Mammary epithelial cell (primary cell): ENCODE data around the gene TMEM163.

ENCODE experiments used
- EZH2 ChIP-seq: IDR thresholded peaks from 2 replicates; pipeline ENCODE4 v1.6.1; 2012; ENCODE audit warnings: low read length, inconsistent platforms, borderline replicate concordance
- TF ChIP-seq, protein P1 (sequence below), 2 donors: IDR thresholded peaks in 1 of 2; conservative IDR thresholded peaks in 1 of 2; 2 replicates each; pipeline ENCODE4 v1.5.1; 2011 to 2012; ENCODE audit warnings: inconsistent platforms in 2 of 2, low read length in 2 of 2, mild to moderate bottlenecking in 2 of 2, control low read depth in 1 of 2, low read depth in 1 of 2; ENCODE audit not compliant: insufficient read depth in 1 of 2; ENCODE audit errors: extremely low read depth in 1 of 2

DNA sequence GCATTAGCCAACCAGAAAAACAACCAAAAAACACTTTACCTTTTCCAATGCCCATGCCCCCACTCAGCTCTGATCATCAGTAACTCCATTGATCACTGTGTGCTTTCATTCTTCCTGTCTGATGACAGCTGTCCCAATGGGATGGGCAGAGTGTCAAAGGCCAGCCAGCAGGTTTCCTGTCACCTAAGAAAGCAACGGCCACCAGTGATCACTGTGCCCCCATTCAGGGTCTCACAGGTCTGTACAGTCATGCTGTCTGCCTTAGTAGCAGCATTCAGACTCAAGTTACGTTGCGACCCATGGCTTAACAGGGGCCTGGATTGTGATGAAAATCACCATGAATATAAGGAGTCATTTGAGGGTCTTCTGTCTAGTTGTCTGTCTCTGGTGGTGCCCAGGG, 280.4 kb downstream of the TMEM163 start:
- TF ChIP-seq, protein P1, sequence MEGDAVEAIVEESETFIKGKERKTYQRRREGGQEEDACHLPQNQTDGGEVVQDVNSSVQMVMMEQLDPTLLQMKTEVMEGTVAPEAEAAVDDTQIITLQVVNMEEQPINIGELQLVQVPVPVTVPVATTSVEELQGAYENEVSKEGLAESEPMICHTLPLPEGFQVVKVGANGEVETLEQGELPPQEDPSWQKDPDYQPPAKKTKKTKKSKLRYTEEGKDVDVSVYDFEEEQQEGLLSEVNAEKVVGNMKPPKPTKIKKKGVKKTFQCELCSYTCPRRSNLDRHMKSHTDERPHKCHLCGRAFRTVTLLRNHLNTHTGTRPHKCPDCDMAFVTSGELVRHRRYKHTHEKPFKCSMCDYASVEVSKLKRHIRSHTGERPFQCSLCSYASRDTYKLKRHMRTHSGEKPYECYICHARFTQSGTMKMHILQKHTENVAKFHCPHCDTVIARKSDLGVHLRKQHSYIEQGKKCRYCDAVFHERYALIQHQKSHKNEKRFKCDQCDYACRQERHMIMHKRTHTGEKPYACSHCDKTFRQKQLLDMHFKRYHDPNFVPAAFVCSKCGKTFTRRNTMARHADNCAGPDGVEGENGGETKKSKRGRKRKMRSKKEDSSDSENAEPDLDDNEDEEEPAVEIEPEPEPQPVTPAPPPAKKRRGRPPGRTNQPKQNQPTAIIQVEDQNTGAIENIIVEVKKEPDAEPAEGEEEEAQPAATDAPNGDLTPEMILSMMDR (conservative IDR thresholded peaks at IDR 0.05 in 1 of 2, IDR thresholded peaks at IDR 0.05 in 1 of 2; ENCODE audit: extremely low read depth in 1 of 2, insufficient read depth in 1 of 2, low read depth in 1 of 2, low read length in 2 of 2): no peak
- no peak for TF ChIP-seq EZH2
